ENCODE results near the gene TMEM18.
"Not testable (repeated sequence)": the region's sequence is repeated elsewhere in the genome, so short reads cannot be mapped to it uniquely, and the experiment has no call there.

TMEM18 gene

GRCh38 chr2:692767-693166, 15.6 kb upstream of the TMEM18 start:
- no peak for DNase-seq

GRCh38 chr2:691821-692761, 14.9 kb upstream of the TMEM18 start:
- no peak for DNase-seq

- no peak for DNase-seq
Observed at GRCh38 chr2:690799-691198, 13.6 kb upstream of the TMEM18 start.

GRCh38 chr2:689877-690510, 12.8 kb upstream of the TMEM18 start:
- no peak for DNase-seq

GRCh38 chr2:689237-689636, 12.0 kb upstream of the TMEM18 start:
- DNase-seq = no peak

- no peak for DNase-seq
Observed at GRCh38 chr2:688504-689076, 11.4 kb upstream of the TMEM18 start.

GRCh38 chr2:685421-685820, 8.2 kb upstream of the TMEM18 start:
- no peak for DNase-seq

- DNase-seq = not testable (repeated sequence)
Observed at GRCh38 chr2:684913-685312, 7.7 kb upstream of the TMEM18 start.

- no peak for DNase-seq
Observed at GRCh38 chr2:682226-682625, 5.0 kb upstream of the TMEM18 start.

- no peak for DNase-seq
Observed at GRCh38 chr2:681312-681711, 4.1 kb upstream of the TMEM18 start.

GRCh38 chr2:680496-680895, 3.3 kb upstream of the TMEM18 start:
- no peak for DNase-seq

GRCh38 chr2:678964-679363, 1.8 kb upstream of the TMEM18 start:
- DNase-seq = no peak

GRCh38 chr2:677959-678550, 849 bp upstream of the TMEM18 start:
- no peak for DNase-seq

GRCh38 chr2:676647-677055, 555 bp downstream of the TMEM18 start:
- DNase-seq = peak; percentile 98

- no peak for DNase-seq
Observed at GRCh38 chr2:675982-676646, 1.1 kb downstream of the TMEM18 start.

- no peak for DNase-seq
Observed at GRCh38 chr2:675460-675859, 1.7 kb downstream of the TMEM18 start.

GRCh38 chr2:675051-675450, 2.2 kb downstream of the TMEM18 start:
- no peak for DNase-seq

- no peak for DNase-seq
Observed at GRCh38 chr2:674321-674985, 2.8 kb downstream of the TMEM18 start.

GRCh38 chr2:673615-674320, 3.4 kb downstream of the TMEM18 start:
- DNase-seq = no peak

- no peak for DNase-seq
Observed at GRCh38 chr2:673016-673415, 4.2 kb downstream of the TMEM18 start.

GRCh38 chr2:672606-672905, 4.7 kb downstream of the TMEM18 start:
- no peak for DNase-seq
